ENCODE data around the gene SLC35A2.

DNA sequence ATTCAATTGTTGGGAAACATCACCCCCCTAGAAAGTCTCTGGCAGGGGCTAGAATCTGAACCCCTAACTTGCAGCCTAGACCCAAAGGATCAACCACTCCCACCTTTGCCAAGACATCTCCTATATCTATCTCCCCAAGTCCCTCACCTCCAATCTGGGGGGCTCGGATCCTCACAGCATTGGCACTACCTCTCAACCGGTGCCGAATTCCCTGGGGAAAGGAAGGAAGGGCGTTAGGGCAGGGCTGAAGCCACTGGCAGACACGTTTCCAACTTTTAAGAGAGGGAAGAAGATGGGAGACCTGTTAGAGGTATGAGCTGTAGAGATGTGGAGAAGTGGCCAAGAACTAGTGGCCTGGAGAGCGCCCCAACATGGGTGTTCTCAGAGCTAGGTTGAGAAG lies 16.6 kb downstream of the SLC35A2 start:
- TF ChIP-seq, protein P1, sequence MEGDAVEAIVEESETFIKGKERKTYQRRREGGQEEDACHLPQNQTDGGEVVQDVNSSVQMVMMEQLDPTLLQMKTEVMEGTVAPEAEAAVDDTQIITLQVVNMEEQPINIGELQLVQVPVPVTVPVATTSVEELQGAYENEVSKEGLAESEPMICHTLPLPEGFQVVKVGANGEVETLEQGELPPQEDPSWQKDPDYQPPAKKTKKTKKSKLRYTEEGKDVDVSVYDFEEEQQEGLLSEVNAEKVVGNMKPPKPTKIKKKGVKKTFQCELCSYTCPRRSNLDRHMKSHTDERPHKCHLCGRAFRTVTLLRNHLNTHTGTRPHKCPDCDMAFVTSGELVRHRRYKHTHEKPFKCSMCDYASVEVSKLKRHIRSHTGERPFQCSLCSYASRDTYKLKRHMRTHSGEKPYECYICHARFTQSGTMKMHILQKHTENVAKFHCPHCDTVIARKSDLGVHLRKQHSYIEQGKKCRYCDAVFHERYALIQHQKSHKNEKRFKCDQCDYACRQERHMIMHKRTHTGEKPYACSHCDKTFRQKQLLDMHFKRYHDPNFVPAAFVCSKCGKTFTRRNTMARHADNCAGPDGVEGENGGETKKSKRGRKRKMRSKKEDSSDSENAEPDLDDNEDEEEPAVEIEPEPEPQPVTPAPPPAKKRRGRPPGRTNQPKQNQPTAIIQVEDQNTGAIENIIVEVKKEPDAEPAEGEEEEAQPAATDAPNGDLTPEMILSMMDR (IDR thresholded peaks at IDR 0.05; ENCODE audit: borderline replicate concordance, extremely low read depth, low read length, poor library complexity, severe bottlenecking) = no peak
- TF ChIP-seq EZH2 (IDR thresholded peaks at IDR 0.05; ENCODE audit: borderline replicate concordance, low read depth, low read length, severe bottlenecking) = no peak
